Muscle of back (tissue), 11 donors: ENCODE measurements around the gene VSIG2. TPM values are rescaled to one million over a fixed set of nuclear protein-coding genes. Genes with fewer than 3 reads are reported as not detected.

ENCODE experiments used
- DNase-seq, 3 donors: peaks; one replicate each; pipeline versions ENCODE4 v3.0.0 to v3.0.0-alpha.2; 2013
- polyA plus RNA-seq, 10 donors: library from polyadenylated mRNA; unstranded; fragments of 120-200 nt; gene quantifications; one replicate each; pipeline ENCODE4 v1.2.1, GENCODE V29; 2013; ENCODE audit not compliant: insufficient read length in 10 of 10

Gene VSIG2
- polyA plus RNA-seq, 10 donors, result 0.67 to 2.3 (median 1.2) TPM

DNA sequence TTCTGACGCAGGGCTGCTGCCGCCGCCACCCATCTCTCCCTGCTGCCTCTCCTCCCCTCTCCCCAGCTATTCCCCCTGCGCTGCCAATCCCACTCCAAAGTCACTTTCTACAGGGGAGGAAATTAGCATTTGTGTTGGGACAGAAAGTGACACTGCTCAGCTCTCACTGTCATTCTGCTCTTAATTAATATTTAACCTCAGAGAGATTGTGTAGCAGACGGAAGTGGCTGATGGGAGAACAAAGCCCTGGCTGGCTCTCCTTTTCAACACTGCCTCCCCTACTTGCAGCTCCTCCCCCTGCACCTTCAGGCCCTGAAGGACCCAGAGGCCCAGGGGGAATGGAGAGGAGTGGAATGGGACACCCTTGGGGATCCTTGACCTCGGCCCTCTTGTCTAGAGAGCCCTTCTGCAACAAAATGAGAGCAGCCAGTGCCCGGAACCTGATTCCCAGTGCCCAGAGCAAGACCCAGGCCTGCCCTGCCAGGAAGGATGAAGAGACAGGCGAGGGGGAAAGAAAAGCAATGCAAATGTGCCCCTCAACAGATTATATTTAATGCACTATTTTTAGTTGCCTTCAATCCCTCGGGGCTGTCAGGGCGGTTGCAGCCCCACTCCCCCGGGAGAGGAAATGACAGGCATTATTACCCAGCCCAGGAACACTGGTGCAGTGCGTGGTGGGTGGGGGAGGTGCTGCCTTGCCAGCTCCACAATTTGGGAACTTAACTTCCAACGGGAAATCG lies 26.9 kb downstream of the VSIG2 start:
- DNase-seq, result no peak

DNA sequence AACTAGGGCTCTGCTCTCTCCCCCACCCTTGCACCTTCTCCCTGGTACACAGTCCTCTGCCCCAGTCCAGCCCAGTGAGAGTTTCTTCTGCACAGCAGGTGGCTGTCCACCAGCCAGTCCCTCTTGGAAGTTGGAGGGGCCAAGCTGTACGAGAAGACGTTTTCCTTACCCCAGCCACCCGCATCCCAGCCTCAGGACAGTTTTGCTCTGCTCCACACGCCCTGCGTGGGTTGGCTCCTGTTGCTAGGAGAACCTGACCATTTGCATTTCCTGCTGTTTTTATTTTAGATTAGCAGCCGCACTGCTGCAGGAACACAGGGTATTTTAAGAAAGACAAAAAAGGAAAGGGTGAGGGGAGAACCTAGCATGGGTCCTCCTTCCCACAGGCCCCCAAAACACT lies 29.9 kb downstream of the VSIG2 start:
- DNase-seq, result no peak

DNA sequence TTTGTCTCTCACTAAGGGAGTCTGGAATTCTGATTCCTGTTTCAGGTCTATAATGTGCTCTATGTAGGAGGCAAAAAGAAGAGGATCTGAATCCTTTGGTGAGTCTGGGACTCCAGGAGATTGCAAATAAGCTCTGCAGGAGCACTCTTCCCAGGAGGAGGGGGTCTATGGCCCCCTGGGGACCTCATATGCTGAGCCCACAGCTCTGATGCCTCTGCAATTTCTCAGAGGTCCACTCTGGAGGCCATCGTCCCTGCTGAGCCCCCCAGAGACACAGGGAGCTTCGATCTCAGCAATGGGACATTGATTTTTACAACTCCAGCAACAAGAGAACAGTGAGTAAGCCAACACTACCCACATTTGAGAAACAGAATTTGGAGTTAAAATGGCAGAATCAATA lies 32.5 kb downstream of the VSIG2 start:
- no peak for DNase-seq

DNA sequence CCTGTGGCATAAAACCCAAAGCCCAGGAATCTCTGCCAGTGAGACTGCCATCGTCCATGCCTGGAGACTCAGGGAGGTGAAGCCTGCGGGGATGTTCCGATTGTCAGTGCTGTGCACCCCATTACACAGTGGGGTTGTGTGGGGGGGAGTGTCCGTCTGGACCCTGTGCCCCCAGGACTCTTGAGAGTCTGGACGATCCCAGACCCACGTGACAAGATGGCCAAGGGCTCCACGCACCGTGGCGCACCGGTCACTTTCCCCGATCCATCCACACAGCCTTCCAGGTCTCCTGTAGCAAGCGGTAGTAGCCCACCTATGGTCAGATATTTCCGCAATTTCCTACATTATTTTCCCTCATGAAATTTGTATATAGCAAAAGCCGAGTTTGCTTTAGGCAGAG lies 33.3 kb downstream of the VSIG2 start:
- DNase-seq, result no peak

DNA sequence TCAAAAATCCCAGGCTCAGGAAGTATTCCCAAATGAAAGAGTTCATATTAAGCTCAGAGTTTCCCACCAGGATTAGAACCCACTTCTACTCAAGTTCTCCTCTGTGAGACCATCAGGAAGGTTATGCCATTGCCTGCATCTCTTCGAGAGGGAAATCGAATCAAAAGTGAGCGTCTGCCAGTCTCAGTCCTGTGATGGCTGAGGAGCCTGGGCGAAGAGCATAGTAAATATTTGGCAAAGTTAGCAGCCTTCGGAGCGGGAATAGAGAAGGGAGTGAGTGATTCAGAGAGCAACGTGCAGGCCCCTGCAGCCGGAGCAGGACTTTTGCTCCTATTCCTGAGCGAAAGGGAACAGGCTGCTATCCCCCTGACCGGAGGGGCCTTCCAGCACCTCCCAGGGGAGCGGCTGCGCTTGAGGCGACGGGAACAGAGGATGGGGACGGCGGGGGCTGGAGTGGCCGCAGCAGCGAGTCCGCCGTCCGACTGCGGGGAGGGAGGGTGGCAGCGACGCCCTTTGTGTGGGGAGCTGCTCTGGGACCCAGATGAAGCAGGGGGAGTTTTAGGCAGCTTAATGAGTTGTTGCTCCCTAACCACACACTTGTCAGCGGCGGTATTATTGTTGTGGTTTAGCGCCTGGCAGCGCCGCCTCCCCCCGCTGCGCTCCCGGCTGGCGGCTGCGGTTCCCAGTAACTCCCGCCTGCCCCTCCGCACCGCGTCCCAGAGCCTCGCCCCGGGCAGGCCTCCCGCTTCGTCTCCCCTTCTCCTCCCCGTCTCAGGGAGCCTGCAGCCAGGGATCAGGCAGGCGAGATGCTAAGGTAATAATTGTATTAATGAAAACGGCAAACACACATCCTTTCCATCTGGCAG lies 34.0 kb downstream of the VSIG2 start:
- peak in 2 of 3 donors; percentile 14 to 51 for DNase-seq

DNA sequence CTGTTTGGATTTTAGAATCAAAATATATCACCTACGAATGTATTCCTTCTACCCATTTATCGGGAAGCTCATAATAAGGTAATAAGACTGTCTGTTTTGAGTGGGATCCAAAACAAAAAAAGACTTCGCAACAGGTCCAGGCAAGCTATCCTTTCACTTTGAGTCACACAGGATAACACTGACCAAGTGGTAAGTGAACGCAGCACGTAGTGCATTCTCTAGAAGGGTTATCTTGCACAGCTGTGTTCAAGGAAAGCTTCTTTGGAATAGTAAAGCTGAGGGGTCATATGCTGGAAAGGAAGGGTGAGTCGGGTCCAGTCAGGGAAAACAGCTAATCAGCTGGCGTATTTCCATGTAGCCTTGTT lies 34.7 kb downstream of the VSIG2 start:
- peak in 1 of 3 donors; percentile 37 for DNase-seq

DNA sequence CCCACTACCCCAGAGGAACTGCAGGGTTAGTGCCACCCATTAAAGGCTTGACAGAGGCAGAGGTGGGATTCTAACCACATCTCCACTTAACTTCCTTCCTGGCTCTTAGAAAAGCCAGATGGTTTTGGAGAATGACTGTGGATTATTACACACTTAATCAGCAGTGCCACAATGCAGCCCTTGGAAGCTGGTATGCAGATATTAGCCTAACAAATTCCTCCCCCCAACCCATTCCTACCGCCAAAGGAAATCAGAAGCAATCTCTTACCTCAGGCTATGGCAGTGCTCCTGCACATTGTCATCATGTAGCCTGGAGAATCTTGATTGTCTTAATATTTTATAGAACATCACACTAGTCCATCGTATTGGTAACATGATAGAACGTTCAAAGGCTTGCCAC lies 35.5 kb downstream of the VSIG2 start:
- DNase-seq, result no peak

DNA sequence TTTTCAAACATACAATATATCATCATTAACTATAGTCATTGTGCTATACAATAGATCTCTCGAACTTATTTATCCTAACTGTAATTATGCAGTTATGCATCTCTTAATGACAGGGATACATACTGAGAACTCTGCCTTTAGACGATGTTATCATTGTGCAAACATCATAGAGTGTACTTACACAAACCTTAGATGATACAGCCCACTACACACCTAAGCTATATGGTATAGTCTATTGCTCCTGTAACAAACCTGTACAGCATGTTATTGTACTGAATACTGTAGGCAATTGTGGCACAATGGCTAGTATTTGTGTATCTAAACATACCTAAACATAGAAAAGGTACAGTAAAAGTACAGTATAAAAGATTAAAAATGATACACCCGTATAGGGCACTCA lies 39.7 kb downstream of the VSIG2 start:
- DNase-seq, result no peak

DNA sequence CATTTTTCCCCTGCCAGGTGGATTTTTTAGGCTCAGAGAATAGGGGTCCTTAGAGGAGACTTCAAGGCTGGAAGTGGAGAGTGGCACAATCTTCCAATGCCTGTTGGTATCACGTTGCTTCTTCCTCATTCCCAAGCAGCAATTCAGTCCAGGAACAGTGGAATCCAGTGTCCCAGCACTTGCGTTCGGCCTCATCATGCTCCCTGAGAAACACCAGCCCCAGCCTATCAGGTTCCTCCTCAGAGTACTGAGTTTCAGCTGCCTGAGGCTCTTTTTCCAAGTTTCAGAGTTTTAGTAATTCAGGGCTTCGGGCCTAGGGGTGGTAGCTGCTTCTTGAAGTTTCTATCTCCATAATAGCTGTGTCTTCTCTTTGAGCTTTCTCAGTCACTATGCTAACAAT lies 44.2 kb downstream of the VSIG2 start:
- no peak for DNase-seq

DNA sequence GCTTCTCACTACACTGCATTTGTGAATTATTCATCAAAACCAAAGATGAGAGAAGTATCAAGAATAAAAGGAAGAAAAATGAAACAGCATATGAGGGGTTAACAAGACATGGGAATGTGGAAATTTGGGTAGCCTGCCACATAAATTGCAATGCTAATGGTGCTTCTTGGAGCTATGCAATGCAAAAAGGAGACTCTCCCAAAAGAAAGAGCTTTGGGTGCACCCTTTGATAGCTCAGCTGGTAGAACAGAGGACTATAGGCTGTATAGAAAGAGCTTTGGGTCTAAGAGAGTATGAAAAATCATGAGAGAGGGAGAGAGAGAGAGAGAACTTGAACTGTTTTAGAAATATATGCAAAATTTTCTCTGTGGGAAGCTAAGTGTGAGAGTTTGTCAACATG lies 52.0 kb downstream of the VSIG2 start:
- DNase-seq, result no peak

DNA sequence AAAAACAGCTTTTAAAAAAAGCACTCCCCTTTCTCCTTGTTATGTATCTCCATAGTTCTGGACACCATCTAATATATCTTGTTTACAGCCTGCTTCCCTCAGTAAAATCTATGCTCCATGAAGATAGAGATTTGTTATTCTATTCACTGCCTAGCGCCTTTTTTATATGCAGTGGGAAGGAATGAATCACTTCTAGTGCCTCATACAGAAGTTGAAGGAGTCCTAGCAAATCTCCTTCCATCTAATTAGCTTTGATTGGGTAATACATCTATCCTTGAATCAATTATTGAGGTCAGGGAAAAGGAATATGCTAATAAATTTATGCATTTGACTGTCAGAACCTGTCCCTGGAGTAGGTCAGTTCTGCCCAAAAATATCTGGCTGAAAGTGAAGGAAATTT lies 52.5 kb downstream of the VSIG2 start:
- no peak for DNase-seq

Other genes starting within 250 kb of the VSIG2 start
- gene OR8B12, start 208.6 kb downstream of the VSIG2 start, polyA plus RNA-seq, result not detected
- gene OR8A1, start 182.3 kb downstream of the VSIG2 start, polyA plus RNA-seq, result under 1 TPM in 9 of 10 donors, not detected in 1; 0.11 to 0.99 (median 0.27) TPM
- under 1 TPM in 3 of 10 donors, not detected in 7; 0.12 to 0.24 (median 0.14) TPM for gene PANX3, start 140.8 kb downstream of the VSIG2 start, polyA plus RNA-seq
- 10 to 100 TPM; 18.1 to 33.1 (median 22.7) TPM for gene TBRG1, start 129.4 kb downstream of the VSIG2 start, polyA plus RNA-seq
- 1 to 10 TPM; 4.1 to 8.9 (median 7.2) TPM for gene SIAE, start 78.5 kb downstream of the VSIG2 start, polyA plus RNA-seq
- 1 to 10 TPM; 2.7 to 5.5 (median 3.9) TPM for gene SPA17, start 78.4 kb downstream of the VSIG2 start, polyA plus RNA-seq
- 1 to 10 TPM; 3.5 to 7.8 (median 5.7) TPM for gene NRGN, start 12.3 kb downstream of the VSIG2 start, polyA plus RNA-seq
- 10 to 100 TPM; 43.1 to 71.2 (median 51.7) TPM for gene ESAM, start 10.0 kb upstream of the VSIG2 start, polyA plus RNA-seq
- 10 to 100 TPM in 9 of 10 donors, 1 to 10 TPM in 1; 9.4 to 22.7 (median 13.8) TPM for gene MSANTD2, start 48.2 kb upstream of the VSIG2 start, polyA plus RNA-seq
- 10 to 100 TPM; 15.2 to 40.9 (median 24.7) TPM for gene ROBO3, start 113.2 kb upstream of the VSIG2 start, polyA plus RNA-seq
- gene ROBO4, start 145.6 kb upstream of the VSIG2 start, polyA plus RNA-seq, result 10 to 100 TPM; 22.3 to 41.3 (median 28.8) TPM
- under 1 TPM in 2 of 10 donors, not detected in 8; 0.14 to 0.38 TPM for gene HEPN1, start 167.0 kb upstream of the VSIG2 start, polyA plus RNA-seq
- under 1 TPM in 7 of 10 donors, not detected in 3; 0.08 to 0.51 (median 0.15) TPM for gene HEPACAM, start 183.8 kb upstream of the VSIG2 start, polyA plus RNA-seq
- 1 to 10 TPM; 2.0 to 4.1 (median 3.4) TPM for gene CCDC15, start 201.9 kb upstream of the VSIG2 start, polyA plus RNA-seq